ENCODE results near the gene LEO1. TPM values are rescaled to one million over a fixed set of nuclear protein-coding genes. Genes with fewer than 3 reads are reported as not detected.
A peak's percentile ranks its signal among the peaks of the same experiment; 100 is the strongest.

The LEO1 gene
- total RNA-seq, 1 experiment from 2014 or later: 24.1 TPM

GRCh38 chr15:52018693-52019393, 47.3 kb upstream of the LEO1 start, which contains the start of gene MAPK6:
Gene MAPK6 (plus strand): TSS chr15:52019219. CDS start chr15:52046461, 27,242 bp downstream.
- peaks cover 27% of the 10 kb centered on the region for H3K4me1 ChIP-seq (ENCODE audit: insufficient read depth, low read length)
- TF ChIP-seq CTCF (conservative IDR thresholded peaks at IDR 0.05; ENCODE audit: low read depth, low read length) (no peak), EZH2phosphoT487 (IDR thresholded peaks at IDR 0.05; ENCODE audit: borderline replicate concordance, low read length) (peak; percentile 67), EZH2 (IDR thresholded peaks at IDR 0.05; ENCODE audit: low read length, unreplicated experiment) (no peak)
- peak within 1 kb of the TSS; percentile 98 for H3K4me3 ChIP-seq (ENCODE audit: low read length)
- BruUV-seq (replicated peaks): no TSS peak
- ATAC-seq (peak; percentile 73), DNase-seq (peak; percentile 91)
- H3K27me3 ChIP-seq (ENCODE audit: low read length): no peaks in the 10 kb centered on the region
- peak within 1 kb of the TSS; percentile 76 for H3K27ac ChIP-seq (ENCODE audit: low read length)
- peak within 1 kb of the TSS; percentile 63 for H2AFZ ChIP-seq (ENCODE audit: low read length)
- POLR2A ChIA-PET (ENCODE audit: unreplicated experiment): no interaction called here
- H3K9me3 ChIP-seq (ENCODE audit: low read length): no peaks in the 10 kb centered on the region
- peaks cover 43% of the 10 kb centered on the region for H3K79me2 ChIP-seq (ENCODE audit: low read length)
- H3F3A ChIP-seq (ENCODE audit: low read length, unreplicated experiment): no peaks in the 10 kb centered on the region
- H4K20me1 ChIP-seq (ENCODE audit: low read length): peaks cover 33% of the 10 kb centered on the region
- peak within 1 kb of the TSS; percentile 97 for H3K4me2 ChIP-seq (ENCODE audit: low read length)
- no peaks in the 10 kb centered on the region for H3K9me2 ChIP-seq (replicated peaks; ENCODE audit: low read length)
- H3K36me3 ChIP-seq (ENCODE audit: low read depth, low read length): no peaks in the 10 kb centered on the region
- CTCF ChIA-PET: no interaction called here
- peak within 1 kb of the TSS; percentile 88 for H3K9ac ChIP-seq (ENCODE audit: low read length)
- intact Hi-C loops (cut with micrococcal nuclease): no loop called here

GRCh38 chr15:52018244-52018643, 46.7 kb upstream of the LEO1 start:
- BruUV-seq (replicated peaks): no TSS peak
- Histone ChIP-seq H3K9ac (ENCODE audit: low read length) (no peak overlapping the region), H3K4me3 (ENCODE audit: low read length) (peak overlapping the region; percentile 70; the same call in 1 of the 2 replicates), H2AFZ (ENCODE audit: low read length) (0 out of 2 replicates have a peak overlapping the region, but pooled peaks have one; percentile 63), H3K27ac (ENCODE audit: low read length) (no peak overlapping the region), H3K36me3 (ENCODE audit: low read depth, low read length) (no peaks in the 10 kb centered on the region), H3K27me3 (ENCODE audit: low read length) (no peaks in the 10 kb centered on the region), H3K79me2 (ENCODE audit: low read length) (peaks cover 37% of the 10 kb centered on the region), H3K4me2 (ENCODE audit: low read length) (peak overlapping the region; percentile 75), H3K4me1 (ENCODE audit: insufficient read depth, low read length) (peaks cover 33% of the 10 kb centered on the region), H3K9me3 (ENCODE audit: low read length) (no peaks in the 10 kb centered on the region), H3K9me2 (replicated peaks; ENCODE audit: low read length) (no peaks in the 10 kb centered on the region), H4K20me1 (ENCODE audit: low read length) (peaks cover 27% of the 10 kb centered on the region), H3F3A (ENCODE audit: low read length, unreplicated experiment) (no peaks in the 10 kb centered on the region)
- POLR2A ChIA-PET (ENCODE audit: unreplicated experiment): no interaction called here
- CTCF ChIA-PET: no interaction called here
- intact Hi-C loops (cut with micrococcal nuclease): no loop called here
- ATAC-seq (no peak), DNase-seq (peak; percentile 11)
- no peak for TF ChIP-seq CTCF (conservative IDR thresholded peaks at IDR 0.05; ENCODE audit: low read depth, low read length)
- no peak for TF ChIP-seq EZH2 (IDR thresholded peaks at IDR 0.05; ENCODE audit: low read length, unreplicated experiment)
- TF ChIP-seq EZH2phosphoT487 (IDR thresholded peaks at IDR 0.05; ENCODE audit: borderline replicate concordance, low read length): no peak

- TF ChIP-seq EZH2 (IDR thresholded peaks at IDR 0.05; ENCODE audit: low read length, unreplicated experiment) (no peak), CTCF (conservative IDR thresholded peaks at IDR 0.05; ENCODE audit: low read depth, low read length) (no peak), EZH2phosphoT487 (IDR thresholded peaks at IDR 0.05; ENCODE audit: borderline replicate concordance, low read length) (no peak)
- intact Hi-C loops (cut with micrococcal nuclease): no loop called here
- ATAC-seq: no peak
- Histone ChIP-seq H3K27me3 (ENCODE audit: low read length) (no peaks in the 10 kb centered on the region), H3K4me2 (ENCODE audit: low read length) (no peak overlapping the region), H3K36me3 (ENCODE audit: low read depth, low read length) (no peaks in the 10 kb centered on the region), H3K4me1 (ENCODE audit: insufficient read depth, low read length) (peaks cover 31% of the 10 kb centered on the region), H4K20me1 (ENCODE audit: low read length) (peaks cover 10% of the 10 kb centered on the region), H3K4me3 (ENCODE audit: low read length) (no peak overlapping the region), H2AFZ (ENCODE audit: low read length) (no peak overlapping the region), H3F3A (ENCODE audit: low read length, unreplicated experiment) (no peaks in the 10 kb centered on the region), H3K9ac (ENCODE audit: low read length) (no peak overlapping the region), H3K9me3 (ENCODE audit: low read length) (no peaks in the 10 kb centered on the region), H3K27ac (ENCODE audit: low read length) (no peak overlapping the region), H3K79me2 (ENCODE audit: low read length) (peaks cover 17% of the 10 kb centered on the region), H3K9me2 (replicated peaks; ENCODE audit: low read length) (no peaks in the 10 kb centered on the region)
- DNase-seq: no peak
- ChIA-PET CTCF (no interaction called here), POLR2A (ENCODE audit: unreplicated experiment) (no interaction called here)
- BruUV-seq (replicated peaks): no TSS peak
Measured at GRCh38 chr15:52016316-52016715, 44.7 kb upstream of the LEO1 start.
